HG03196 (cell line): Measurements from ENCODE around the gene NRAP.

Experiments used
- ATAC-seq: cut with Tn5 transposase; IDR thresholded peaks from one replicate; pipeline ENCODE4 v1.9.1; 2021; ENCODE audit not compliant: unreplicated experiment

Gene NRAP

GRCh38 chr10:113663908-113664307 lies at the start of gene NRAP:
TSS of gene NRAP (minus strand) at chr10:113664041. CDS start at chr10:113663882, 159 bp downstream.
- no peak for ATAC-seq

- ATAC-seq: no peak
Measured at GRCh38 chr10:113713640-113713982, 49.8 kb upstream of the NRAP start.

- no peak for ATAC-seq
Measured at GRCh38 chr10:113712755-113713639, 49.2 kb upstream of the NRAP start.

- no peak for ATAC-seq
Measured at GRCh38 chr10:113712024-113712423, 48.2 kb upstream of the NRAP start.

GRCh38 chr10:113711142-113711541 lies 47.3 kb upstream of the NRAP start:
- no peak for ATAC-seq

- no peak for ATAC-seq
Measured at GRCh38 chr10:113709221-113709838, 45.5 kb upstream of the NRAP start.

- ATAC-seq: no peak
Measured at GRCh38 chr10:113708640-113709039, 44.8 kb upstream of the NRAP start.

- no peak for ATAC-seq
Measured at GRCh38 chr10:113706623-113707022, 42.8 kb upstream of the NRAP start.

GRCh38 chr10:113705344-113705652 lies 41.5 kb upstream of the NRAP start:
- no peak for ATAC-seq

GRCh38 chr10:113704637-113705343 lies 40.9 kb upstream of the NRAP start:
- ATAC-seq: no peak

GRCh38 chr10:113697595-113697994 lies 33.8 kb upstream of the NRAP start:
- no peak for ATAC-seq

- ATAC-seq: no peak
Measured at GRCh38 chr10:113695691-113696090, 31.9 kb upstream of the NRAP start.

- ATAC-seq: no peak
Measured at GRCh38 chr10:113693348-113693747, 29.5 kb upstream of the NRAP start.

GRCh38 chr10:113692271-113692670 lies 28.4 kb upstream of the NRAP start:
- ATAC-seq: no peak

GRCh38 chr10:113691381-113691780 lies 27.5 kb upstream of the NRAP start:
- ATAC-seq: no peak

GRCh38 chr10:113690749-113691148 lies 26.9 kb upstream of the NRAP start:
- ATAC-seq: no peak

- ATAC-seq: no peak
Measured at GRCh38 chr10:113689574-113689973, 25.7 kb upstream of the NRAP start.

- ATAC-seq: no peak
Measured at GRCh38 chr10:113689057-113689456, 25.2 kb upstream of the NRAP start.

- ATAC-seq: no peak
Measured at GRCh38 chr10:113687037-113687436, 23.2 kb upstream of the NRAP start.

- ATAC-seq: no peak
Measured at GRCh38 chr10:113686028-113686427, 22.2 kb upstream of the NRAP start.

- ATAC-seq: no peak
Measured at GRCh38 chr10:113683300-113683699, 19.5 kb upstream of the NRAP start.
